Common myeloid progenitor, CD34-positive (primary cell): Measurements from ENCODE around the gene MEIOC.
"Not testable (repeated sequence)": the region's sequence is repeated elsewhere in the genome, so short reads cannot be mapped to it uniquely, and the experiment has no call there.

Experiments used
- CTCF ChIA-PET: fragments of 350-600 bp; sonication (Branson Sonifier 250); formaldehyde crosslinking; loops from one replicate; lab custom pipeline; 2021; ENCODE audit warnings: antibody characterized with exemption; lab: Charles Lee
- POLR2A ChIA-PET: fragments of 350-600 bp; sonication (Branson Sonifier 250); formaldehyde crosslinking; loops from one replicate; lab custom pipeline; 2021; ENCODE audit warnings: antibody characterized with exemption; lab: Charles Lee
- DNase-seq, 3 donors: peaks; one replicate each; pipeline versions ENCODE4 v3.0.0 to v3.0.0-alpha.2; 2013
- H3K27ac ChIP-seq, 2 experiments: 1 replicate in 1 of 2; 2 replicates in 1 of 2; pipeline ENCODE4 v1.7.0; 2013; ENCODE audit warnings: inconsistent platforms in 2 of 2, low read length in 2 of 2, mild to moderate bottlenecking in 2 of 2, low read depth in 1 of 2, moderate library complexity in 1 of 2; ENCODE audit not compliant: severe bottlenecking in 2 of 2, insufficient read depth in 1 of 2, poor library complexity in 1 of 2
- H3K27me3 ChIP-seq, 5 experiments: replicated peaks in 2 of 5; 1 replicate in 3 of 5; 2 replicates in 2 of 5; pipeline versions ENCODE4 v1.6.1 to v1.7.0; 2013; ENCODE audit warnings: low read length in 4 of 5, mild to moderate bottlenecking in 2 of 5, moderate library complexity in 2 of 5, inconsistent platforms in 1 of 5; ENCODE audit not compliant: insufficient read depth in 5 of 5, control insufficient read depth in 4 of 5
- H3K36me3 ChIP-seq, 4 experiments: 1 replicate in 2 of 4; 2 replicates in 2 of 4; pipeline versions ENCODE4 v1.6.1 to v1.7.0; 2013; ENCODE audit warnings: low read length in 3 of 4, control low read depth in 1 of 4, mild to moderate bottlenecking in 1 of 4; ENCODE audit not compliant: control insufficient read depth in 4 of 4, insufficient read depth in 4 of 4
- H3K4me1 ChIP-seq, 4 experiments: 1 replicate in 3 of 4; 2 replicates in 1 of 4; pipeline versions ENCODE4 v1.6.1 to v1.7.1; 2013; ENCODE audit warnings: low read length in 3 of 4, mild to moderate bottlenecking in 3 of 4, control low read depth in 1 of 4, inconsistent platforms in 1 of 4, moderate library complexity in 1 of 4; ENCODE audit not compliant: control insufficient read depth in 4 of 4, insufficient read depth in 4 of 4; ENCODE audit errors: control extremely low read depth in 1 of 4
- H3K4me3 ChIP-seq, 7 experiments: 1 replicate in 4 of 7; 2 replicates in 3 of 7; pipeline versions ENCODE4 v1.5.1 to v1.7.0; 2013; ENCODE audit warnings: mild to moderate bottlenecking in 7 of 7, low read length in 6 of 7, moderate library complexity in 6 of 7, inconsistent platforms in 2 of 7, low read depth in 2 of 7, control low read depth in 1 of 7; ENCODE audit not compliant: insufficient read depth in 4 of 7, control insufficient read depth in 1 of 7; ENCODE audit errors: extremely low read depth in 1 of 7
- H3K9me3 ChIP-seq, 5 experiments: 1 replicate in 4 of 5; 2 replicates in 1 of 5; pipeline versions ENCODE4 v1.6.1 to v1.7.1; 2013; ENCODE audit warnings: low read length in 4 of 5, mild to moderate bottlenecking in 2 of 5, inconsistent platforms in 1 of 5, low read depth in 1 of 5, moderate library complexity in 1 of 5; ENCODE audit not compliant: control insufficient read depth in 4 of 5, insufficient read depth in 2 of 5; ENCODE audit errors: control extremely low read depth in 1 of 5
- WGBS: methylation state at CpG from one replicate; pipeline ENCODE4 v1.1.5; 2013; ENCODE audit not compliant: insufficient coverage; 5-methylcytosine and 5-hydroxymethylcytosine counted together

MEIOC gene

GRCh38 chr17:44614862-44615261, 41.4 kb upstream of the MEIOC start:
- H3K9me3 ChIP-seq: no peaks in the 10 kb centered on the region
- 74% methylated on average over 2 of the region's 5 CpGs for WGBS
- H3K27ac ChIP-seq: no peak overlapping the region
- H3K4me1 ChIP-seq: peaks cover 0 to 16% (median 5%) of the 10 kb centered on the region in 4 experiments
- peaks cover 0 to 2% (median 0%) of the 10 kb centered on the region in 5 experiments for H3K27me3 ChIP-seq
- DNase-seq: no peak
- CTCF ChIA-PET: interaction anchor here (0.7 kb wide), 1 partner anchor 16 kb away, joined by 3 read pairs; no protein-coding TSS in a partner anchor
- POLR2A ChIA-PET: no interaction called here
- no peak overlapping the region for H3K4me3 ChIP-seq
- H3K36me3 ChIP-seq: no peaks in the 10 kb centered on the region

DNA sequence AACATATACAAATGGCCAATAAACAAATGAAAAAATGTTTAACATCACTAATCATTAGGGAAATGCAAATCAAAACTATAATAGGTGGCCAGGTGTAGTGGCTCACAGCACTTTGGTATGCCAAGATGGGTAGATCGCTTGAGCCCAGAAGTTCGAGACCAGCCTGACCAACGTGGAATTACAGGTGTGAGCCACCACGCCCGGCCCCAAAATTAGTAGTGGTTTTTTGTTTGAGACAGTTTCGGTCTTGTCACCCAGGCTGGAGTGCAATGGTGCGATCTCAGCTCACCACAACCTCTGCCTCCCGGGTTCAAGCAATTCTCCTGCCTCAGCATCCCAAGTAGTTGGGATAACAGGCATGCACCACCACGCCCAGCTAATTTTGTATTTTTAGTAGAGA, 37.6 kb upstream of the MEIOC start:
- H3K27ac ChIP-seq, H3K36me3 ChIP-seq, H3K27me3 ChIP-seq, H3K4me3 ChIP-seq, POLR2A ChIA-PET, H3K4me1 ChIP-seq, DNase-seq, H3K9me3 ChIP-seq: not testable (repeated sequence)
- WGBS: 96% methylated on average over 9 of the region's 9 CpGs
- CTCF ChIA-PET: interaction anchor here (0.7 kb wide), 1 partner anchor 37 kb away, joined by 5 read pairs; no protein-coding TSS in a partner anchor

GRCh38 chr17:44623070-44623725, 33.1 kb upstream of the MEIOC start:
- Histone ChIP-seq H3K27ac (no peak overlapping the region), H3K36me3 (no peaks in the 10 kb centered on the region), H3K27me3 (peaks cover 0 to 12% (median 0%) of the 10 kb centered on the region in 5 experiments), H3K4me1 (peaks cover 0 to 3% (median under 1%) of the 10 kb centered on the region in 4 experiments), H3K9me3 (no peaks in the 10 kb centered on the region), H3K4me3 (no peak overlapping the region)
- ChIA-PET CTCF (no interaction called here), POLR2A (no interaction called here)
- WGBS: 95% methylated on average over 6 of the region's 6 CpGs
- DNase-seq: no peak

GRCh38 chr17:44627513-44628242, 28.6 kb upstream of the MEIOC start:
- ChIA-PET POLR2A (no interaction called here), CTCF (interaction anchor here (0.9 to 1.1 kb wide), 2 partner anchors 94 to 95 kb away, joined by 3 read pairs; no protein-coding TSS in a partner anchor)
- no peak for DNase-seq
- no peaks in the 10 kb centered on the region for H3K9me3 ChIP-seq
- 98% methylated on average over 4 of the region's 9 CpGs for WGBS
- H3K4me3 ChIP-seq: no peak overlapping the region
- H3K4me1 ChIP-seq: peaks cover 0 to 7% (median 2%) of the 10 kb centered on the region in 4 experiments
- H3K27me3 ChIP-seq: peaks cover 0 to 6% (median 0%) of the 10 kb centered on the region in 5 experiments
- no peak overlapping the region for H3K27ac ChIP-seq
- no peaks in the 10 kb centered on the region for H3K36me3 ChIP-seq

DNA sequence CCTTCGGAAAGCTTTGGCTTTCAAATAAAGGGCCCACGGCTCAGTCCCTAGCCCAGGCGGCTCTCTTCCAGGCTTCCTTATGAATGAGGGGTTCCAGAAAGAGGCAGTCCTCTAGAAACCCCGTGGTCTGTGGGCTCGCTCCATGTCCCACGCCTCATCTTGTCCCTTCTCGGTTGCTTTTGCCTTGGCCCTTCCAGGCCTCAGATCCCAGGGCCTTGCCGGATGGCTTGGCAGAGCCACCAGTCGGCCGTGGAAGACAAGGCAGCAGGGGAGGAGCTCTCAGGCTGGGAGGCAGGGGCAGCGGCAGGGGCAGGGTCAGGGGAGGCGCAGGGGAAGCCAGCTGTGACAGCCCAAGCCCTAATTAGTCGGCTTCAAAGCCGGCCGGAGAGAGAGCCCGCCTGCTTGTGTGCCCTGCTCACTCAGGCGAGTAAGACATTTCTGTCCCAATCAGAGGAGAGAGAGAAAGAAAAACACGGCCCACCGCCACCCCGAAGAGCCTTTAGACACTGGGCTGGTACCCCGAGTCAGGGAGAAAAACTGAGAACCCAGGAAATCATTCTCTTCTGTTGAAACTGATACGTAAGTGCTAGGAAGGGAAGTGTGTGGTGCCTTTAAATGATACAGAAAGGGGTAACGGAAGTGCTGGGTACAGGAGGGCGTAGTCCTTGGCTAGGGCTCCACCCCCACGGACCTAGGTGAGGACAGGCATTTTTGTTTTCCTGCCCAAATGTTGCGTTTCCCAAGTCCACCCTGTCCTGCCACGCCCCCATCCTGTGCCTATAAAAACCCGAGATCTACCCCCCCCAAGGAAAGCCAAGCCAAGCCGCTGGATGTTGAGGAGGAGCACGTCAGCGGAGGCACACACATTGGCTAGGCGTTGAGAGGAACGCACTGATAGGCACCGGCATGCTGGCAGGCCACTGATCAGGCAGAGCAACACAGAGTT, 27.8 kb upstream of the MEIOC start:
- Histone ChIP-seq H3K36me3 (no peaks in the 10 kb centered on the region), H3K27me3 (peaks cover 0 to 4% (median 0%) of the 10 kb centered on the region in 5 experiments), H3K9me3 (no peaks in the 10 kb centered on the region), H3K27ac (peak overlapping the region in 1 of 2 experiments; percentile 32), H3K4me3 (peak overlapping the region in 3 of 7 experiments; percentile 17 to 54 (median 26)), H3K4me1 (peaks cover 0 to 7% (median 2%) of the 10 kb centered on the region in 4 experiments)
- CTCF ChIA-PET: interaction anchor here (0.9 to 7.6 kb wide), 3 partner anchors 94 to 96 kb away, joined by 3 to 59 read pairs (median 3); no protein-coding TSS in a partner anchor
- 72% methylated on average over 34 of the region's 34 CpGs for WGBS
- POLR2A ChIA-PET: no interaction called here
- DNase-seq: peak; percentile 20 to 49 (median 48)

DNA sequence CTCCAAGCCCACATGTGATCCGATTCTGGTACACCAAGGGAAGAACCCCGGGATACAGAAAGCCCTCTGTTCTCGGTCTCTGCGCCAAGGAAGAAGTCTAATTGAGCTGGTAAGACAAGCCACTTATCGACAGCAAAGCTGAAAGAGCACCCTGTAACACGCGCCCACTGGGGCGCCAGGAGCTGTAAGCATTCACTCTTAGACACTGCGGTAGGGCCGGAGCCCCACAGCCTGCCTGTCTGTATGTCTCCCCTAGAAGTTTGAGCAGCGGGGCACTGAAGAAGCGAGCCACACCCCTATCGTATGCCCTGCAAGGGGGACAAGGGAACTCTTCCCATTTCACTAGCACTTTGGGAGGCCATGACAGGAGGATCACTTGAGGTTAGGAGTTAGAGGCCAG, 27.0 kb upstream of the MEIOC start:
- Histone ChIP-seq H3K9me3 (no peaks in the 10 kb centered on the region), H3K4me1 (peaks cover 0 to 7% (median 2%) of the 10 kb centered on the region in 4 experiments), H3K4me3 (no peak overlapping the region), H3K36me3 (no peaks in the 10 kb centered on the region), H3K27me3 (peaks cover 0 to 4% (median 0%) of the 10 kb centered on the region in 5 experiments), H3K27ac (no peak overlapping the region)
- CTCF ChIA-PET: interaction anchor here (7.6 kb wide), 1 partner anchor 95 kb away, joined by 59 read pairs; no protein-coding TSS in a partner anchor
- DNase-seq: no peak
- WGBS: 98% methylated on average over 13 of the region's 13 CpGs
- POLR2A ChIA-PET: no interaction called here
